Right atrium auricular region (tissue), 2 donors: Measurements from ENCODE around the gene NONO. TPM values are rescaled to one million over a fixed set of nuclear protein-coding genes. Genes with fewer than 3 reads are reported as not detected.
A peak's percentile ranks its signal among the peaks of the same experiment; 100 is the strongest.
"Not testable (repeated sequence)": the region's sequence is repeated elsewhere in the genome, so short reads cannot be mapped to it uniquely, and the experiment has no call there.

ENCODE experiments used
- DNase-seq: peaks from one replicate; pipeline ENCODE4 v3.0.0-alpha.2; 2019; ENCODE audit warnings: low spot score
- H3K27ac ChIP-seq, 2 donors: fragments of 200-600 bp; sonication (generic); 1 replicate in 1 of 2; 2 replicates in 1 of 2; pipeline ENCODE4 v1.5.1; 2016 to 2019
- H3K27me3 ChIP-seq, 2 donors: fragments of 200-600 bp; sonication (generic); one replicate each; pipeline versions ENCODE4 v1.5.1 to v1.6.0; 2017 to 2019
- H3K36me3 ChIP-seq: fragments of 200-600 bp; sonication (generic); one replicate; pipeline ENCODE4 v1.5.1; 2016
- H3K4me1 ChIP-seq, 2 donors: fragments of 200-600 bp; sonication (generic); one replicate each; pipeline versions ENCODE4 v1.5.1 to v1.6.0; 2017 to 2019
- H3K4me3 ChIP-seq, 2 donors: fragments of 200-600 bp; sonication (generic); 1 replicate in 1 of 2; 2 replicates in 1 of 2; pipeline ENCODE4 v1.5.1; 2017 to 2019; ENCODE audit warnings: mild to moderate bottlenecking in 1 of 2, moderate library complexity in 1 of 2
- H3K9me3 ChIP-seq, 2 donors: fragments of 200-600 bp; sonication (generic); one replicate each; pipeline ENCODE4 v1.5.1; 2019
- CTCF ChIP-seq, 2 donors: fragments of 200-600 bp; sonication (generic); IDR thresholded peaks; one replicate each; pipeline ENCODE4 v1.5.1; 2019; ENCODE audit warnings: antibody characterized with exemption in 2 of 2
- total RNA-seq, 2 donors: library from RNA; depleted of rRNA; stranded (reverse); fragments of >200 nt; gene quantifications; one replicate each; pipeline ENCODE4 v1.1.0, GENCODE V29; 2016

NONO gene
- total RNA-seq, 2 donors from 2014 or later, result 110 to 120 TPM

GRCh38 chrX:71269801-71270395, 13.5 kb upstream of the NONO start:
- Histone ChIP-seq H3K27ac (no peak overlapping the region), H3K36me3 (no peaks in the 10 kb centered on the region), H3K27me3 (no peaks in the 10 kb centered on the region), H3K4me3 (no peak overlapping the region), H3K9me3 (no peaks in the 10 kb centered on the region), H3K4me1 (no peaks in the 10 kb centered on the region)
- no peak for DNase-seq
- no peak for TF ChIP-seq CTCF (IDR thresholded peaks at IDR 0.05)

GRCh38 chrX:71272313-71272712, 11.1 kb upstream of the NONO start:
- H3K36me3 ChIP-seq, DNase-seq, H3K27ac ChIP-seq, H3K9me3 ChIP-seq, H3K4me1 ChIP-seq, H3K4me3 ChIP-seq, H3K27me3 ChIP-seq: not testable (repeated sequence)

- not testable (repeated sequence) for H3K9me3 ChIP-seq, H3K27ac ChIP-seq, H3K27me3 ChIP-seq, DNase-seq, H3K4me3 ChIP-seq, H3K36me3 ChIP-seq
- peaks cover 0 to 13% of the 10 kb centered on the region in 2 donors for H3K4me1 ChIP-seq
Observed at GRCh38 chrX:71281300-71281699, 2.1 kb upstream of the NONO start.

- H3K36me3 ChIP-seq, result no peaks in the 10 kb centered on the region
- TF ChIP-seq CTCF (IDR thresholded peaks at IDR 0.05), result no peak
- peak overlapping the region; percentile 87 to 92 for H3K27ac ChIP-seq
- DNase-seq, result no peak
- no peaks in the 10 kb centered on the region for H3K27me3 ChIP-seq
- H3K4me1 ChIP-seq, result peaks cover 0 to 16% of the 10 kb centered on the region in 2 donors
- peak overlapping the region; percentile 36 to 58 for H3K4me3 ChIP-seq
- peaks cover 0 to 4% of the 10 kb centered on the region in 2 donors for H3K9me3 ChIP-seq
Observed at GRCh38 chrX:71282514-71283402, 677 bp upstream of the NONO start.

DNA sequence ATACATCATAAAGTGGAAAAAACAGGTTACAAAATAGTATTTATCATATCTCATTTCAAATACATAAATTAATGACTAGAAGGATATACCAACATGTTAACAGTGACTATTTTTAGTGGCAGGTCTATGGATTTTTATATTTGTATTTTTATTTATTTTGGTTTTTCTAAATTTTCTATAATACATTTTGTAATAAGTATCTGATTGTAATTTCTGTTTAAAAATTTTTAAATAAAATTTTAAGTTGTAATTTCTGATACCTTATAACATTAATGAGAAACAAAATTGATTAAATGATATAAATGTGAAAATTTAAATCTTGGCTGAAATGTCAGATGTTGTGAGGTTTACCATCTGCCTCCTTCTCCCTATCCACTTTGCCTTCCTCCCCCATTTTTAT, 2.5 kb downstream of the NONO start:
- no peaks in the 10 kb centered on the region for H3K27me3 ChIP-seq
- H3K4me1 ChIP-seq, result peaks cover 0 to 16% of the 10 kb centered on the region in 2 donors
- H3K27ac ChIP-seq, result no peak overlapping the region
- DNase-seq, result no peak
- no peak for TF ChIP-seq CTCF (IDR thresholded peaks at IDR 0.05)
- no peak overlapping the region for H3K4me3 ChIP-seq
- peaks cover 3% of the 10 kb centered on the region for H3K36me3 ChIP-seq
- H3K9me3 ChIP-seq, result no peaks in the 10 kb centered on the region

- Histone ChIP-seq H3K27ac (no peak overlapping the region), H3K9me3 (no peaks in the 10 kb centered on the region), H3K4me3 (no peak overlapping the region), H3K27me3 (no peaks in the 10 kb centered on the region), H3K36me3 (peaks cover 47% of the 10 kb centered on the region), H3K4me1 (peaks cover 0 to 2% of the 10 kb centered on the region in 2 donors)
- DNase-seq, result no peak
- no peak for TF ChIP-seq CTCF (IDR thresholded peaks at IDR 0.05)
Observed at GRCh38 chrX:71291381-71291780, 7.9 kb downstream of the NONO start.
